DMS53 treated with DMSO at 0.1 percent for 48 hours (cell line): ENCODE measurements around the gene RPS27L.
"Not testable (repeated sequence)": the region's sequence is repeated elsewhere in the genome, so short reads cannot be mapped to it uniquely, and the experiment has no call there.

Experiments used
- DNase-seq: peaks from one replicate; lab custom pipeline; 2025; ENCODE audit not compliant: unreplicated experiment; lab: John Stamatoyannopoulos, UW

The RPS27L gene

DNA sequence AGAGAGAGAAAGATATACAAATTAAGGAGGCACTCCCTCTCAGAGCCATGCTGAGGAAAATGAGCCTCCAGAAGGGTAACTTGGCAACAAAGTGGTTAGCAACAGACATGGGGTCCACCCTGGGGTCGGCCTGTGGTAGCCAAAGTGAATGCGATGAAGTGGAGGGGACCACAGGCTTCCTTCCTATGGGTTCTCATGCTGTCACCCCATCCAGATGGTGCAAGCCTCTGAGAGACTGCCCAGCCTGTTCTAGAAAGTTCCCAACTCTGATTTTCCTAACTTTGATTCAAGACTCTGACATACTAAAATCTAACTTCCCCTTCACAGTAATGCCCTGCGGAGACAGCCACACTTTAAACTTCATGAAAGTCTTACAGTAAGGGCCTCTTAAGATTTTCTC lies 53.9 kb downstream of the RPS27L start:
- no peak for DNase-seq

GRCh38 chr15:63099581-63099980 lies 57.7 kb downstream of the RPS27L start:
- DNase-seq = not testable (repeated sequence)

DNA sequence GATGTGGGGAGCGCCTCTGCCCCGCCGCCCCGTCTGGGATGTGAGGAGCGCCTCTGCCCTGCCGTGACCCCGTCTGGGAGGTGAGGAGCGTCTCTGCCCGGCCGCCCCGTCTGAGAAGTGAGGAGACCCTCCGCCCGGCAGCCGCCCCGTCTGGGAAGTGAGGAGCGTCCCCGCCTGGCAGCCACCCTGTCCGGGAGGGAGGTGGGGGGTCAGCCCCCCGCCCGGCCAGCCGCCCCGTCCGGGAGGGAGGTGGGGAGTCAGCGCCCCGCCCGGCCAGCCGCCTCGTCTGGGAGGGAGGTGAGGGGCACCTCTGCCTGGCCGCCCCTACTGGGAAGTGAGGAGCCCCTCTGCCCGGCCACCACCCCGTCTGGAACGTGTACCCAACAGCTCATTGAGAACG lies 58.4 kb downstream of the RPS27L start:
- DNase-seq = not testable (repeated sequence)
